ENCODE measurements around the gene ARL8A.

DNA sequence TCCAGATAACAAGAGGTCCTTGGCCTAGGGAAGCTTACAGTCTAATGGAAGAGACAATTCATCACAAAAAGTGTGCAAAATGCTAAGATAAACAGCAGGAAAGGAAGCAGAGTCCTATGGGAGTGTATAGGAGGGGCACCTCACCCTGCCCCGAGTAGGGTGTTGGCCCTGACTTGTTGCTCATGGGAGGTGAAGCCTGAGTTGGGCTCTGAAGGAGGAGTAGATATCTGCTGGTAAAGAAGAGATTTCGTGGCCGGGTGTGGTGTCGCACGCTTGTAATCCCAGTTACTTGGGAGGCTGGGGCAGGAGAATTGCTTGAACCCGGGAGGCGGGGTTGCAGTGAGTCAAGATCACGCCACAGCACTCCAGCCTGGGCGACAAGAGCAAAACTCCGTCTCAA, 40.5 kb downstream of the ARL8A start:
- TF ChIP-seq, protein P1, sequence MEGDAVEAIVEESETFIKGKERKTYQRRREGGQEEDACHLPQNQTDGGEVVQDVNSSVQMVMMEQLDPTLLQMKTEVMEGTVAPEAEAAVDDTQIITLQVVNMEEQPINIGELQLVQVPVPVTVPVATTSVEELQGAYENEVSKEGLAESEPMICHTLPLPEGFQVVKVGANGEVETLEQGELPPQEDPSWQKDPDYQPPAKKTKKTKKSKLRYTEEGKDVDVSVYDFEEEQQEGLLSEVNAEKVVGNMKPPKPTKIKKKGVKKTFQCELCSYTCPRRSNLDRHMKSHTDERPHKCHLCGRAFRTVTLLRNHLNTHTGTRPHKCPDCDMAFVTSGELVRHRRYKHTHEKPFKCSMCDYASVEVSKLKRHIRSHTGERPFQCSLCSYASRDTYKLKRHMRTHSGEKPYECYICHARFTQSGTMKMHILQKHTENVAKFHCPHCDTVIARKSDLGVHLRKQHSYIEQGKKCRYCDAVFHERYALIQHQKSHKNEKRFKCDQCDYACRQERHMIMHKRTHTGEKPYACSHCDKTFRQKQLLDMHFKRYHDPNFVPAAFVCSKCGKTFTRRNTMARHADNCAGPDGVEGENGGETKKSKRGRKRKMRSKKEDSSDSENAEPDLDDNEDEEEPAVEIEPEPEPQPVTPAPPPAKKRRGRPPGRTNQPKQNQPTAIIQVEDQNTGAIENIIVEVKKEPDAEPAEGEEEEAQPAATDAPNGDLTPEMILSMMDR (IDR thresholded peaks at IDR 0.05 in 2 of 3, conservative IDR thresholded peaks at IDR 0.05 in 1 of 3; ENCODE audit: control insufficient read depth in 2 of 3, extremely low read depth in 1 of 3, insufficient read depth in 1 of 3, low read depth in 3 of 3, low read length in 3 of 3), result no peak
- TF ChIP-seq TAF1 (IDR thresholded peaks at IDR 0.05; ENCODE audit: borderline replicate concordance, low read depth, low read length) (no peak), ZZZ3 (IDR thresholded peaks at IDR 0.05; ENCODE audit: control insufficient read depth, insufficient read length, low read depth) (no peak), EZH2 (IDR thresholded peaks at IDR 0.05; ENCODE audit: borderline replicate concordance, control insufficient read depth, low read depth, low read length) (no peak), ZNF274 (IDR thresholded peaks at IDR 0.05; ENCODE audit: insufficient read depth, insufficient read length) (no peak), ETV6 (conservative IDR thresholded peaks at IDR 0.05 in 1 of 2, IDR thresholded peaks at IDR 0.05 in 1 of 2; ENCODE audit: borderline replicate concordance in 1 of 2, low read depth in 1 of 2) (no peak), CREB1 (IDR thresholded peaks at IDR 0.05; ENCODE audit: low read depth) (no peak), SMC3 (IDR thresholded peaks at IDR 0.05; ENCODE audit: borderline replicate concordance, low read length) (no peak), SIN3A (IDR thresholded peaks at IDR 0.05; ENCODE audit: low read depth, low read length) (no peak), NBN (IDR thresholded peaks at IDR 0.05) (no peak)
- TF ChIP-seq, protein P2, sequence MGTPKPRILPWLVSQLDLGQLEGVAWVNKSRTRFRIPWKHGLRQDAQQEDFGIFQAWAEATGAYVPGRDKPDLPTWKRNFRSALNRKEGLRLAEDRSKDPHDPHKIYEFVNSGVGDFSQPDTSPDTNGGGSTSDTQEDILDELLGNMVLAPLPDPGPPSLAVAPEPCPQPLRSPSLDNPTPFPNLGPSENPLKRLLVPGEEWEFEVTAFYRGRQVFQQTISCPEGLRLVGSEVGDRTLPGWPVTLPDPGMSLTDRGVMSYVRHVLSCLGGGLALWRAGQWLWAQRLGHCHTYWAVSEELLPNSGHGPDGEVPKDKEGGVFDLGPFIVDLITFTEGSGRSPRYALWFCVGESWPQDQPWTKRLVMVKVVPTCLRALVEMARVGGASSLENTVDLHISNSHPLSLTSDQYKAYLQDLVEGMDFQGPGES (IDR thresholded peaks at IDR 0.05), result no peak

Measured in GM12878 (cell line).